NCI-H2171 (cell line): Measurements from ENCODE around the gene WDR4.
"Not testable (repeated sequence)": the region's sequence is repeated elsewhere in the genome, so short reads cannot be mapped to it uniquely, and the experiment has no call there.

Experiments used
- DNase-seq: peaks from one replicate; lab custom pipeline; 2025; lab: John Stamatoyannopoulos, UW

Gene WDR4, protein sequence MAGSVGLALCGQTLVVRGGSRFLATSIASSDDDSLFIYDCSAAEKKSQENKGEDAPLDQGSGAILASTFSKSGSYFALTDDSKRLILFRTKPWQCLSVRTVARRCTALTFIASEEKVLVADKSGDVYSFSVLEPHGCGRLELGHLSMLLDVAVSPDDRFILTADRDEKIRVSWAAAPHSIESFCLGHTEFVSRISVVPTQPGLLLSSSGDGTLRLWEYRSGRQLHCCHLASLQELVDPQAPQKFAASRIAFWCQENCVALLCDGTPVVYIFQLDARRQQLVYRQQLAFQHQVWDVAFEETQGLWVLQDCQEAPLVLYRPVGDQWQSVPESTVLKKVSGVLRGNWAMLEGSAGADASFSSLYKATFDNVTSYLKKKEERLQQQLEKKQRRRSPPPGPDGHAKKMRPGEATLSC

DNA sequence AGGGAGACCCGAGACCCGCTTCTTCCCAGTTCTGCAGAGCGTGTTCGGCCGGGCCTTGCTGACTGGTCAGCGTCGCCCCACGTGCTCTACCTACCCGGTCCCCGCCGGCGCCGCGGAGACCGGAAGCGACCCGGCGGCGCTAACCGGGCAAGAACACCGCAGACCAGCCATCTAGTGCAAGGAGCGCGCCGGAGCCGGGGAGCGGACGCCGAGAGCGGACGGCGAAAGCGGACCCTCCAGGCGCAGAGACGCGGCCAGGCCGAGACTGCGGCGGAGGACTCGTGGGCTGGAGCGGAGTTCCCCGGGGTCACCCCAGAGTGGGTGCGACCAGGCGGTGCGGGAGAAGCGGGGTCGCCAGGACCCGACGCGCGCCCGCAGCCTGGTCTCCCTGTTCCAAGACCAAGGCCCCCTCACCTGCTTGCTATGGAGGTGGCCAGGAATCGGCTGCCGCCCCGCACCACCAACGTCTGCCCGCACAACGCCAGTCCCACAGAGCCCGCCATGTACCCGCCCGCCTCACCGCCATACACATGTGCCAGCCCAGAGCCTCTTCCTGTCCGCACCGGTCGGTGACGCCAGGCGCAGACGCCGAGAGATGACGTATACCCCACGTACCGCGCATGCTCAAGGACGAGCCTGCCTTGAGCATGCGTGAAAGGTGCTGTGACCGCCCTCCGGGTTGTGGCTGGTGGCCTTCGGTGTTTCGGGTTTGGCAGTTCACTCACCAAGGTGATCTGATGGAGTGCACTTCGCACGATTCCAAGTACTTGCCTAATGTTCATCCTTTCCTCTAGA lies at the start of gene WDR4:
Gene WDR4, minus strand, starts transcription at position 547 of the 795 bp plus-strand sequence. Its CDS starts 44 bp downstream, at position 503.
- peak; percentile 92 for DNase-seq

GRCh38 chr21:42927474-42928200 lies 48.3 kb upstream of the WDR4 start:
- DNase-seq, result not testable (repeated sequence)

GRCh38 chr21:42925114-42925926 lies 46.0 kb upstream of the WDR4 start, which contains the start of gene ERVH48-1:
ERVH48-1 (minus strand) TSS chr21:42925630; CDS start chr21:42919006, 6,624 bp downstream.
- DNase-seq, result no peak

DNA sequence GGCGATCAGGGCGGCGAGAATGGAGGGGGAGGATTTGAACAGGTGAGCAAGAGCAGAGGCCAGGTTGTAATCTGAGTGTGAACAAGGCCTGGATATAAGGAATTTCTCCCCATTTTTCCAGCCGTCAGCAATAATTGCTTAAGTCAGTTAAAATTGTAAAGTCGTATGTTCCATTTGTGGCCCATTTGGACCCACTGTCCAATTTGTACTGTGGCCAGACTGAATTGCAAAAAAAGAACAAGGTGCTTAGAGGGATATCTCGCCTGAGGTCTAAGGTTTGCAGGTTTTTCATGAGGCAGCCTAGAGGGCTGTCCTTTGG lies 45.1 kb upstream of the WDR4 start:
- DNase-seq, result no peak

- DNase-seq, result peak; percentile 70
Measured at GRCh38 chr21:42923553-42924432, 44.5 kb upstream of the WDR4 start.

DNA sequence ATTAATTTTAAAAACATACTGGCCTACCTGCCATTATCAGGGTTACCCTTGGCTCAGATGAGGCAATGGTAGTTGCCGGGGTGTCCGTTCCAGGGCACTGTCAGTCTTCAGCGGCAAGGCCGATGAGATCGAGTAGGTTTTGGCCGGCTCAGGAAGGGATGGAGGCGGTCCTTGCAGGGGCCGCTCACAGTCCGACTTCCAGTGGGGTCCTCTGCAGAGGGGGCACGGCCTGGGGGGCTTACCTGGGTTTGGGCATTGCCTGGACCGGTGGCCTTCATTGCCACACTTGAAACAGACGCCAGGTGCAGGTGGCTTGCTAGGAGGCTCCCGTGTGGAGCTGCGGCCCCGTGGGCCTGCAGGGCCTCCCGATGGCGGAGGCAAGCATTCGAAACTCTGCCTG lies 43.6 kb upstream of the WDR4 start:
- DNase-seq, result no peak

- DNase-seq, result no peak
Measured at GRCh38 chr21:42921927-42922326, 42.6 kb upstream of the WDR4 start.

DNA sequence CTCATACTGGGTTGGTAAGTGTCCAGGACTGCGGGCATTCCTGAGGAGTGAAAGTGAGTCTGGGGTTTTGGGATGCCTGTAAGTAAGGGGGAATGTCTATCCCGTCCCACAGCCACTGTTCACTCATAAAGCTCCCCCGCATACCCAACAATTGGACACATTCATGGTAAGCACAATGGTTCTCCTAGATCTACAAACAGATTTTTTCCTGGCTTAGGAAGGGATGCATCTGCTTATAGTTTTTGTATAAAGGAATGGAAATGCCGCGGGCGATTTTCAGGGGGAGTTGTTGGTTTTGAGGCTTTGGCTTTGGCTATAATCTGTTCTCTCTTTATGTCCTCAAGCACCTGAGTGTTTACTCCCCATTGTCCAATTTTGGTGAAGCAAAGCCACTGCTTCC lies 39.0 kb upstream of the WDR4 start:
- DNase-seq, result no peak

DNA sequence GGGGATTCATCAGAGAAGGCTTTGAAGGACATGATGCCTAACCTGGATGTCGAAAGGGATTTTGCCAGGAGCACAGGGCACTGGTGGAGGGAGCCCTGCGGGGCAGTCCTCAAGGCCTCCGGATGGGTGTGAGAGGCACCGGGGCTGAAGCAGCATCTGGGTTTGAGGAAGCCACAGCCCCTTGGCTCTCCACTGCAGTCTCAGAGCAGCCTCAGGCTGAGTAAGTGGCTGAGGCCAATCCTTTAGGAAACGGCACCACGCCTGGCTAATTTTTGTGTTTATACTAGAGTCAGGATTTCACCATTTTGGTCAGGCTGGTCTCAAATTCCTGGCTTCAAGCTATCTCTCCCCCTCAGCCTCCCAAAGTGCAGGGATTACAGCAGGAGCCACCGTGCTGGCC lies 34.1 kb upstream of the WDR4 start:
- no peak for DNase-seq

DNA sequence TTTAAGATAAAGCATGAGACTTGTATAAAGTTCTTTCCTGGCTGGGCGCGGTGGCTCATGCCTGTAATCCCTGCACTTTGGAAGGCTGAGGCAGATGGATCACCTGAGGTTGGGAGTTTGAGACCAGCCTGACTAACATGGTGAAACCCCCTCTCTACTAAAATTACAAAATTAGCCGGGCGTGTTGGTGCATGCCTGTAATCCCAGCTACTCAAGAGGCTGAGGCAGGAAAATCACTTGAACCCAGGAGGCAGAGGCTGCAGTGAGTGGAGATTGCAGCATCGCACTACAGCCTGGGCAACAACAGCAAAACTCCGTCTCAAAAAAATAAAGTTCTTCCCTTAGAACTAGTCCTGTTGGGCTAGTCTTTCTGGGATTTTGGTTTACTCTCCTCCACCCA lies 32.6 kb upstream of the WDR4 start:
- not testable (repeated sequence) for DNase-seq

GRCh38 chr21:42908484-42908883 lies 29.1 kb upstream of the WDR4 start:
- DNase-seq, result not testable (repeated sequence)

DNA sequence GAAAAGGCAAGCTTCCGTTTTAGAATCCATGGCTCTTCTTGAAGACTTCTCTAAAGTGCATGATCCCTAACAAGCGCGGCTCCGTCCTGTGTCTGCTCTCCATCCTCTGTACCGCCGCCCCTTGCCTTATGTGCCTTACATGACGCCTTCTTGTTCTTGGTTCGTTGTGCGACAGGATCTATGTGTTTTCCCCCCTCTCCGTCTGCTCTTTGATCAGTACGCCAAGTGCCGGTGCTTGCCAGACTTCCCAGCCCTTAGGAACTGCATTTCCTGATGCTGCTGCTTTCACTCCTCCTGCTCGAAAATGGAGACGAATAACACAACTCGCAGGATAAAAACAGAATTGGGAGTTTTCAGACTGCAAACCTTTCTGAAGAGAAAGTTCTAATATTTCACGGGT lies 26.9 kb upstream of the WDR4 start:
- DNase-seq, result no peak

- DNase-seq, result no peak
Measured at GRCh38 chr21:42905195-42905594, 25.9 kb upstream of the WDR4 start.

- no peak for DNase-seq
Measured at GRCh38 chr21:42903817-42904216, 24.5 kb upstream of the WDR4 start.

- DNase-seq, result no peak
Measured at GRCh38 chr21:42900446-42900845, 21.1 kb upstream of the WDR4 start.

DNA sequence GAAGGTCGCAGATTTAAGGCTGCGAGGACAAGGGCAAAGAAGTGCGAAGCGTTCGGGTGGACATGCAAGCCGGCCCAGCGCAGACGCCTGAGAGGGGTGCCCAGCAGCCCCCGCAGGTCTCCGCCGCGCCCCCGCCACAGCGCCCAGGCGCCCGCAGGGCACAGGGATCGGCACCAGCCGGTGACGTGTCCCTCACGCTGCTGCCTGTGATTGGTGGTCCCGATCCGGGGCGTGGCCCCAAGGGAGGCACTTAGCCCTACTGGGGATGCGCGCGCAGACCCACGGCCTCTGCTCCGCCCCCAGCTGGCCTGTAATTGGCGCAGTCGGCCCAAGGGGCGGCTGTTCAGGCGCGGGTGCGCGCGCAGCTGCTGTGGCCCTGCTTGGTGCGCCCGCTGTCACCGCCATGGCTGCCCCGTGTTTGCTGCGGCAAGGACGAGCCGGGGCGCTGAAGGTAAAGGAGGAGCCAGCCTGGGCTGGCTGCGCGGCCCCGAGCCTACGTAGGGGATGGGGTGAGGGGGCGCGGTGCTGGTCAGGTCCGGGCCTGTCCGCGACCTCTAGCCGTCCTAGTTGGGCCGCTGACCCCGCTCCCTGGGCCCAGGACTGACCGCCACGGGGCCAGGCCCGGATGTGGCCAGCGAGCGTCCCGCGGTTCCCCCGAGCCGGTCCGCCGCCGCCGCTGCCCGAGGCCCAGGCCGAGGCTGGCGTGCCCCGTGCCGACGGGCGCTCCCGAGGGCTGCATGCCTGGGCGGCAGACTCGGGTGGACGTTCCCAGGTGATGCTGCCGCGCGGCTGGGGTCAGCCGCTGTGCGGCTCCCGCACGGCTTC lies 13.8 kb upstream of the WDR4 start, which contains the start of gene NDUFV3:
Gene NDUFV3, plus strand, starts transcription at position 379 of the 825 bp plus-strand sequence. Its CDS starts 25 bp downstream, at position 404.
- DNase-seq, result peak; percentile 97

GRCh38 chr21:42892582-42892930 lies 13.2 kb upstream of the WDR4 start:
- no peak for DNase-seq

DNA sequence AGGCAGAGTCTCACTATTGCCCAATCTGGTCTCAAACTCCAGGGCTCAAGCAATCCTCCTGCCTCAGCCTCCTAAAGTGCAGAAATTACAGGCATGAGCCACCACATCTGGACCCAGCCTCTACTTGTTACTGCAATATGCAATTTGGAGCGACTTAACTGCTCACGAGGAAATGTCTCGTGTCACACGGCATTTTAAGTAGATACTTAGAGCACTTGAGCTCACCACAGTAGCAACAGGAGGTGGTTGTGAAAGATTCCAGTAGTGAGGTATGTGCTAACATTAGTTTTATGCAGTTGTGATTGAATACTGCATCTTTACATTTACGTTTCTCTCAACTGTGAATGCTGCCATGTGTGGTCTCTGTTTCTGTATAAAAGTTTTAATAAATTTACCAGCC lies 8.0 kb upstream of the WDR4 start:
- no peak for DNase-seq

DNA sequence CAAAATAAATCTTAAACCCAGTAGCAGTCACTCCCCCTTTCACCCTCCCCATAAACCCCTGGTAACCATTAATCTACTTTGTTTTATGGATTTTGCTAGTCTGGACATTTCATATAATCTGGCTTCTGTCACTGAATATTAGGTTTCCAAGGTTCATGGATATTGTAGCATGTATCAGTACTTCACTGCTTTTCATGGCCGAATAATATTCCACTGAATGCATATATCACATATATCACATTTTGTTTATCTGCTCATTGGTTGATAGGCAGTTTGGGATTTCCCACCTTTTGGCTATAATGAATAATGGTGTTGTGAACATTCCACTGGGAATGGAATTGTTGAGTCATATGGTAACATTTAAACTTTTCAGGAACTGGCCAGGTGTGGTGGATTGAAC lies 4.6 kb upstream of the WDR4 start:
- DNase-seq, result no peak

DNA sequence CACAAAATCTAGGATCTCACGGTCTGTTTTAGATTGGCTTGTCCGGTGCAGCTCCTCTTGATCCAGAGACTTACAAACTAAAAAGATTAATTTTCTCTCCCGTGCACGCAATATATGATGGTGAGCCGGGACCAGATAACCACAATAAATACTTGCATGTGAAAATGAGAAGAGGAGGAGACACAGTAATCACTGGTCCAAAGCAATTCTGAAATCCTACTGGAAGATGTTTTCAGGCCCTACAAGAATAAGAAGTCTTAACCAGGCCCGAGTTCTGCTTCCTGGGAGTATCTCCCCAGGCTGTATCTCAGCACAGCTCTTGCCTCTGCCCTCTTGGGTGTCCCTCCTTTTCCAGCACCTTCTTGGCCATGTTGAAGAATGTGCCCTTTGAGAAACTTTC lies 1.0 kb upstream of the WDR4 start:
- DNase-seq, result no peak
